GM10266 (cell line): ENCODE results near the gene DNAJC1.
A peak's percentile ranks its signal among the peaks of the same experiment; 100 is the strongest.

Experiments
- DNase-seq: peaks from one replicate; pipeline ENCODE4 v3.0.0; 2012; ENCODE audit errors: extremely low spot score
- TF ChIP-seq, protein P1 (sequence below): IDR thresholded peaks from 2 replicates; pipeline ENCODE4 v1.5.1; 2012; ENCODE audit warnings: mild to moderate bottlenecking, low read depth; ENCODE audit not compliant: control insufficient read depth, insufficient read depth; ENCODE audit errors: missing control alignments

The DNAJC1 gene

GRCh38 chr10:21953585-21954057 lies 49.9 kb downstream of the DNAJC1 start:
- TF ChIP-seq, protein P1, sequence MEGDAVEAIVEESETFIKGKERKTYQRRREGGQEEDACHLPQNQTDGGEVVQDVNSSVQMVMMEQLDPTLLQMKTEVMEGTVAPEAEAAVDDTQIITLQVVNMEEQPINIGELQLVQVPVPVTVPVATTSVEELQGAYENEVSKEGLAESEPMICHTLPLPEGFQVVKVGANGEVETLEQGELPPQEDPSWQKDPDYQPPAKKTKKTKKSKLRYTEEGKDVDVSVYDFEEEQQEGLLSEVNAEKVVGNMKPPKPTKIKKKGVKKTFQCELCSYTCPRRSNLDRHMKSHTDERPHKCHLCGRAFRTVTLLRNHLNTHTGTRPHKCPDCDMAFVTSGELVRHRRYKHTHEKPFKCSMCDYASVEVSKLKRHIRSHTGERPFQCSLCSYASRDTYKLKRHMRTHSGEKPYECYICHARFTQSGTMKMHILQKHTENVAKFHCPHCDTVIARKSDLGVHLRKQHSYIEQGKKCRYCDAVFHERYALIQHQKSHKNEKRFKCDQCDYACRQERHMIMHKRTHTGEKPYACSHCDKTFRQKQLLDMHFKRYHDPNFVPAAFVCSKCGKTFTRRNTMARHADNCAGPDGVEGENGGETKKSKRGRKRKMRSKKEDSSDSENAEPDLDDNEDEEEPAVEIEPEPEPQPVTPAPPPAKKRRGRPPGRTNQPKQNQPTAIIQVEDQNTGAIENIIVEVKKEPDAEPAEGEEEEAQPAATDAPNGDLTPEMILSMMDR, result peak; percentile 19
- DNase-seq, result peak; percentile 45

DNA sequence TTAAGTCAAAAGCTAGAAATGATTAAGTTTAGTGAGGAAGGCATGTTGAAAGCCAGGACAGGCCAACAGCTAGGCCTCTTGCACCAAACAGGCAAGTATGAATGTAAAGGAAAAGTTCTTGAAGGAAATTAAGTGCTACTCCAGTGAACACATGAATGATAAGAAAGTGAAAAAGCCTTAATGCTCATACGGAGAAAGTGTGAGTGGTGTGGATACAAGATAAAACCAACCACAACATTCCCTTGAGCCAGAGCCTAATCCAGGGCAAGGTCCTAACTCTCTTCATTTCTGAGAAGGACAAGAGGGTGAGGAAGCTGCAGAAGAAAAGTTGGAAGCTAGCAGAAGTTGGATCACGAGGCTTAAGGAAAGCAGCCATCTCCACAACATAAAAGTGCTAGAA lies 53.0 kb downstream of the DNAJC1 start:
- no peak for DNase-seq
- TF ChIP-seq, protein P1, result no peak

DNA sequence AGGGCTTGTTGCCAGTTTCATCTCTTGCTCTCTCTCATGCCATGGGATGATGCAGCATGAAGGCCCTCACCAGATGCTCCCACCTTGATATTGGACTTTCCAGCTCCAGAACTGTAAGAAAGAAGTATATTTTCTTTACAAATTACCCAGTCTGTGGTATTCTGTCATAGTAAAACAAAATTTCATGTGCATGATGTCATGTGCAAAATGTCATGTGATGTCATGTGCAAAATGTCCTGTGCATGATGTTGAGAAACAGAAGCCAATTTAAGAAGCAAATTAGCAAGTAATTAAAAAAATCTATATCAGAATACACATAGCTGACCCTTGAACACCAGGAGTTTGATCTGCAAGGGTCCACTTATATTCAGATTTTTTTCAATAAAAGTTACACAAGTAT lies 56.6 kb downstream of the DNAJC1 start:
- DNase-seq, result no peak
- TF ChIP-seq, protein P1, result no peak

DNA sequence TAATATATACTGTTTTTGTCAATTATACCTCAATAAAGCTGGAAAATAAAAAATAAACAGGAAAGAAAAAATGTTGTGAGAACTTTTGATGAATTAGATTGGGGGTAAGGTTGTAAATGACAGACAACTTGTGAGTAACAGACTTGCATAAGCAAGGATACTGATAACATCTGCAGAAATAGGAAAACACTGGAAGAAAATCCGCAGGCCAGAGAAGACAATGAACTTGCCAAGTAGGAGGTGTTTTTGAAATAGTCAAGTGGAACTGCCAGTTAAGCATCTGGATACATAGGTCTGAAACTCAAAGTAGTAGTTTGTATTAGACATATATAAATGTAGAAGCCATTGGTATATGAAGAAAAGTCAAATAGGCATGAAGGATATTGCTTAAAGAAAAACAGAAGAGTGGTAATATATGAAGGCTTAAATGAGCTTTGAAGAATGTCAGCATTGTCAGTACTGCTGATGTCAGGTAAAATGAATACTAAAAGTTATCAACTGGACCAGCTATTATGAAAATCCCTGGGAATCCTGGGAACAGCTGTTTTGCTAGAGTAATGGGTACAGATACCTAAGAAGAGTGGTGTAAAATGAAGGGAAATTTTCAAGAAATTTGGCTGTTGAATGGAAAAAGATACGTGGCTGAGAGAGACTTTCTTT lies 58.7 kb downstream of the DNAJC1 start:
- TF ChIP-seq, protein P1, result no peak
- DNase-seq, result no peak

- TF ChIP-seq, protein P1, result no peak
- DNase-seq, result no peak
Observed at GRCh38 chr10:21943633-21944265, 59.8 kb downstream of the DNAJC1 start.

DNA sequence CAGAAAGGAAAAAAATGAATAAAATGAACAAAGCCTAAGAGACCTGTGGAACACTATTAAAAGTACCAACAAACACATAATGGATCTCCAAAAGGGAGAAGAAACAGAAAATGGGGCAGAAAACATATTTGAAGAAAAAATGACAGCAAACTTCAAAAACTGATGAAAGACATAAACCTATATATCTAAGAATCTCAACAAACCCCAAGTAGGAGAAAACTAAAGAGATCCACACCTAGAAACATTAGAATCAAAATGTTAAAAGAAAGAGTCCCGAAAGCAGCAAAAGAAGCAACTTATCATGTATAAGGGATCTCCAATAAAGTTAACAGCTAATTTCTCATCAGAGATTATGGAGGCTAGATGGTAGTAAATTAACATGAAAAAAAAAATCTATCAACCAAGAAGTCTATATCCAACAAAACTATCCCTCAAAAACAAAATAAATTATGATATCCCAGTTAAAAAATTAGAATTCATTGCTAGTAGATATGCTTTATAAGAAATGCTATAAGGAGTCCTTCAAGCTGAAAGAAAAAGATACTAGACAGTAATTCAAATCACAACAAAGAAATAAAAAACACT lies 68.0 kb downstream of the DNAJC1 start:
- no peak for DNase-seq
- TF ChIP-seq, protein P1, result no peak

DNA sequence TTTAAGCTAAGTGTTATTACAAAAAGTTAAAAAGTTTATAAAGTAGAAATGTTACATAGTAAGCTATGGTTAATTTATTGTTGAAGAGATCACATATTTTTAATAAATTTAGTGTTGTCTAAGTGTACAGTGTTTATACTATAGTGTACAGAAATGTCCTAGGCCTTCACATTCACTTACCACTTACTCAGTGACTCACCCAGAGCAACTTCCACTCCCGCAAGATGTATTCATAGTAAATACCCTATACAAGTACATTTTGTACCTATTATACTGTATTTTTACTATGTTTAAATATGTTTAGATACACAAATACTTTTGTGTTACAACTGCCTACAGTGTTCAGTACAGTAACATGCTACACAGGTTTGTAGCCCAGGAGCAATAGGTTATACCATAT lies 69.2 kb downstream of the DNAJC1 start:
- no peak for DNase-seq
- TF ChIP-seq, protein P1, result no peak
